Measurements from ENCODE around the gene ITCH. TPM values are rescaled to one million over a fixed set of nuclear protein-coding genes. Genes with fewer than 3 reads are reported as not detected.

The ITCH gene
- total RNA-seq, 2 donors from 2014 or later: 22.4 to 24.4 TPM

GRCh38 chr20:34388678-34389077 is 25.6 kb downstream of the ITCH start:
- Histone ChIP-seq H3K4me3 (no peak overlapping the region), H3K27me3 (no peaks in the 10 kb centered on the region), H3K9me3 (no peaks in the 10 kb centered on the region), H3K27ac (no peak overlapping the region), H3K4me1 (peaks cover 28% of the 10 kb centered on the region), H3K36me3 (replicated peaks in 1 of 2; ENCODE audit: insufficient read depth in 1 of 2, low read depth in 2 of 2) (no peaks in the 10 kb centered on the region)
- 88 to 98% methylated on average over 2 of the region's 2 CpGs for WGBS, 2 donors
- no peak for DNase-seq
- intact Hi-C loops (cut with DNase I): no loop called here
- no peak for ATAC-seq
- TF ChIP-seq POLR2A (IDR thresholded peaks at IDR 0.05): no peak
- TF ChIP-seq, protein P1, sequence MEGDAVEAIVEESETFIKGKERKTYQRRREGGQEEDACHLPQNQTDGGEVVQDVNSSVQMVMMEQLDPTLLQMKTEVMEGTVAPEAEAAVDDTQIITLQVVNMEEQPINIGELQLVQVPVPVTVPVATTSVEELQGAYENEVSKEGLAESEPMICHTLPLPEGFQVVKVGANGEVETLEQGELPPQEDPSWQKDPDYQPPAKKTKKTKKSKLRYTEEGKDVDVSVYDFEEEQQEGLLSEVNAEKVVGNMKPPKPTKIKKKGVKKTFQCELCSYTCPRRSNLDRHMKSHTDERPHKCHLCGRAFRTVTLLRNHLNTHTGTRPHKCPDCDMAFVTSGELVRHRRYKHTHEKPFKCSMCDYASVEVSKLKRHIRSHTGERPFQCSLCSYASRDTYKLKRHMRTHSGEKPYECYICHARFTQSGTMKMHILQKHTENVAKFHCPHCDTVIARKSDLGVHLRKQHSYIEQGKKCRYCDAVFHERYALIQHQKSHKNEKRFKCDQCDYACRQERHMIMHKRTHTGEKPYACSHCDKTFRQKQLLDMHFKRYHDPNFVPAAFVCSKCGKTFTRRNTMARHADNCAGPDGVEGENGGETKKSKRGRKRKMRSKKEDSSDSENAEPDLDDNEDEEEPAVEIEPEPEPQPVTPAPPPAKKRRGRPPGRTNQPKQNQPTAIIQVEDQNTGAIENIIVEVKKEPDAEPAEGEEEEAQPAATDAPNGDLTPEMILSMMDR (IDR thresholded peaks at IDR 0.05): no peak

- H3K27me3 ChIP-seq: no peaks in the 10 kb centered on the region
- 89 to 93% methylated on average over 2 of the region's 2 CpGs for WGBS, 2 donors
- DNase-seq (no peak), ATAC-seq (no peak)
- H3K4me1 ChIP-seq: peaks cover 28% of the 10 kb centered on the region
- TF ChIP-seq, protein P1 (IDR thresholded peaks at IDR 0.05): no peak
- no peak for TF ChIP-seq POLR2A (IDR thresholded peaks at IDR 0.05)
- no peak overlapping the region for H3K27ac ChIP-seq
- H3K4me3 ChIP-seq: no peak overlapping the region
- H3K36me3 ChIP-seq (replicated peaks in 1 of 2; ENCODE audit: insufficient read depth in 1 of 2, low read depth in 2 of 2): peaks cover 0 to under 1% of the 10 kb centered on the region in 2 donors
- intact Hi-C loops (cut with DNase I): no loop called here
- no peaks in the 10 kb centered on the region for H3K9me3 ChIP-seq
Observed at GRCh38 chr20:34389206-34389953, 26.3 kb downstream of the ITCH start.

GRCh38 chr20:34389954-34390555 is 27.0 kb downstream of the ITCH start:
- TF ChIP-seq, protein P1 (IDR thresholded peaks at IDR 0.05): no peak
- no peak for TF ChIP-seq POLR2A (IDR thresholded peaks at IDR 0.05)

GRCh38 chr20:34396408-34396807 is 33.3 kb downstream of the ITCH start:
- Histone ChIP-seq H3K27me3 (no peaks in the 10 kb centered on the region), H3K36me3 (replicated peaks in 1 of 2; ENCODE audit: insufficient read depth in 1 of 2, low read depth in 2 of 2) (peaks cover 0 to 4% of the 10 kb centered on the region in 2 donors), H3K9me3 (no peaks in the 10 kb centered on the region), H3K4me1 (peaks cover 3% of the 10 kb centered on the region), H3K27ac (no peak overlapping the region), H3K4me3 (no peak overlapping the region)
- WGBS, 2 donors: 91 to 94% methylated on average over 5 of the region's 5 CpGs
- intact Hi-C loops (cut with DNase I): no loop called here
- no peak for DNase-seq
- TF ChIP-seq POLR2A (IDR thresholded peaks at IDR 0.05): no peak
- TF ChIP-seq, protein P1 (IDR thresholded peaks at IDR 0.05): no peak
- ATAC-seq: no peak

More at GRCh38 chr20:34389954-34390555, 27.0 kb downstream of the ITCH start:
- DNase-seq (no peak), ATAC-seq (no peak)
- WGBS, 2 donors: 92 to 98% methylated on average over 3 of the region's 3 CpGs
- H3K4me1 ChIP-seq: peaks cover 28% of the 10 kb centered on the region
- H3K4me3 ChIP-seq: no peak overlapping the region
- no peaks in the 10 kb centered on the region for H3K27me3 ChIP-seq
- H3K27ac ChIP-seq: no peak overlapping the region
- no peaks in the 10 kb centered on the region for H3K9me3 ChIP-seq
- intact Hi-C loops (cut with DNase I): no loop called here
- peaks cover 0 to 2% of the 10 kb centered on the region in 2 donors for H3K36me3 ChIP-seq (replicated peaks in 1 of 2; ENCODE audit: insufficient read depth in 1 of 2, low read depth in 2 of 2)

Measured in body of pancreas (tissue), 4 donors.